Lower leg skin (tissue), 3 donors: ENCODE measurements around the gene CCSER1.

Experiments used
- POLR2A ChIP-seq, 2 donors: fragments of 450-650 bp; IDR thresholded peaks; one replicate each; pipeline ENCODE4 v1.6.1; 2016 to 2017; ENCODE audit warnings: antibody characterized with exemption in 2 of 2, mild to moderate bottlenecking in 1 of 2, moderate library complexity in 1 of 2
- TF ChIP-seq, protein P1 (sequence below), 3 donors: fragments of 450-650 bp; IDR thresholded peaks; one replicate each; pipeline ENCODE4 v1.5.1; 2016; ENCODE audit warnings: antibody characterized with exemption in 3 of 3, mild to moderate bottlenecking in 3 of 3, moderate library complexity in 2 of 3

- no peak for TF ChIP-seq POLR2A (IDR thresholded peaks at IDR 0.05)
- TF ChIP-seq, protein P1, sequence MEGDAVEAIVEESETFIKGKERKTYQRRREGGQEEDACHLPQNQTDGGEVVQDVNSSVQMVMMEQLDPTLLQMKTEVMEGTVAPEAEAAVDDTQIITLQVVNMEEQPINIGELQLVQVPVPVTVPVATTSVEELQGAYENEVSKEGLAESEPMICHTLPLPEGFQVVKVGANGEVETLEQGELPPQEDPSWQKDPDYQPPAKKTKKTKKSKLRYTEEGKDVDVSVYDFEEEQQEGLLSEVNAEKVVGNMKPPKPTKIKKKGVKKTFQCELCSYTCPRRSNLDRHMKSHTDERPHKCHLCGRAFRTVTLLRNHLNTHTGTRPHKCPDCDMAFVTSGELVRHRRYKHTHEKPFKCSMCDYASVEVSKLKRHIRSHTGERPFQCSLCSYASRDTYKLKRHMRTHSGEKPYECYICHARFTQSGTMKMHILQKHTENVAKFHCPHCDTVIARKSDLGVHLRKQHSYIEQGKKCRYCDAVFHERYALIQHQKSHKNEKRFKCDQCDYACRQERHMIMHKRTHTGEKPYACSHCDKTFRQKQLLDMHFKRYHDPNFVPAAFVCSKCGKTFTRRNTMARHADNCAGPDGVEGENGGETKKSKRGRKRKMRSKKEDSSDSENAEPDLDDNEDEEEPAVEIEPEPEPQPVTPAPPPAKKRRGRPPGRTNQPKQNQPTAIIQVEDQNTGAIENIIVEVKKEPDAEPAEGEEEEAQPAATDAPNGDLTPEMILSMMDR (IDR thresholded peaks at IDR 0.05): no peak
Measured at GRCh38 chr4:90103991-90104390, 23.2 kb upstream of the CCSER1 start.
